GM23338 (cell line): ENCODE measurements around the gene OGFOD2. TPM values are rescaled to one million over a fixed set of nuclear protein-coding genes. Genes with fewer than 3 reads are reported as not detected.

Experiments
- ATAC-seq: fragments of 200-7000 bp; cut with Tn5 transposase; 3 replicates; pipeline ENCODE4 v1.9.1; 2020
- DNase-seq: peaks from one replicate; pipeline ENCODE4 v3.0.0-alpha.2; 2015; ENCODE audit warnings: low spot score
- H2AFZ ChIP-seq: fragments of 200-600 bp; sonication (generic); 2 replicates; pipeline ENCODE4 v1.8.0; 2016; ENCODE audit warnings: antibody characterized with exemption, mild to moderate bottlenecking, moderate library complexity
- H3F3A ChIP-seq: fragments of 200-600 bp; sonication (generic); replicated peaks from 2 replicates; pipeline ENCODE4 v1.8.0; 2017; ENCODE audit warnings: antibody characterized with exemption, mixed run types, low read depth
- H3K27ac ChIP-seq: fragments of 200-600 bp; sonication (generic); 2 replicates; pipeline ENCODE4 v1.6.1; 2016; ENCODE audit warnings: low read depth
- H3K27me3 ChIP-seq: fragments of 200-600 bp; sonication (generic); 2 replicates; pipeline ENCODE4 v1.8.0; 2016; ENCODE audit warnings: mild to moderate bottlenecking, mixed run types, moderate library complexity; ENCODE audit not compliant: insufficient read depth
- H3K36me3 ChIP-seq: fragments of 200-600 bp; sonication (generic); 2 replicates; pipeline ENCODE4 v1.8.0; 2016; ENCODE audit warnings: mild to moderate bottlenecking; ENCODE audit not compliant: insufficient read depth
- H3K4me1 ChIP-seq: fragments of 200-600 bp; sonication (generic); 2 replicates; pipeline ENCODE4 v1.8.0; 2016; ENCODE audit warnings: mild to moderate bottlenecking, moderate library complexity; ENCODE audit not compliant: insufficient read depth
- H3K4me2 ChIP-seq: fragments of 200-600 bp; sonication (generic); 2 replicates; pipeline ENCODE4 v1.7.1; 2017; ENCODE audit warnings: mixed run types
- H3K4me3 ChIP-seq: fragments of 200-600 bp; sonication (generic); 2 replicates; pipeline ENCODE4 v1.6.1; 2016; ENCODE audit warnings: mixed run types
- H3K79me2 ChIP-seq: fragments of 200-600 bp; sonication (generic); replicated peaks from 2 replicates; pipeline ENCODE4 v1.8.0; 2017; ENCODE audit warnings: mild to moderate bottlenecking; ENCODE audit not compliant: insufficient read depth
- H3K9me2 ChIP-seq: fragments of 200-600 bp; sonication (generic); 2 replicates; pipeline ENCODE4 v1.8.0; 2017; ENCODE audit not compliant: insufficient read depth
- H4K20me1 ChIP-seq: fragments of 200-600 bp; sonication (generic); replicated peaks from 2 replicates; pipeline ENCODE4 v1.8.0; 2017; ENCODE audit warnings: mild to moderate bottlenecking; ENCODE audit not compliant: insufficient read depth
- H3K27ac Mint-ChIP-seq: 2 replicates; pipeline ENCODE4 v1.8.0; 2020; ENCODE audit warnings: inconsistent platforms, mild to moderate bottlenecking, moderate library complexity, mixed read lengths
- H3K27me3 Mint-ChIP-seq: 3 replicates; pipeline ENCODE4 v1.8.0; 2022; ENCODE audit warnings: low read depth, mild to moderate bottlenecking, moderate library complexity, mixed read lengths, inconsistent platforms; ENCODE audit not compliant: insufficient read depth, poor library complexity
- H3K36me3 Mint-ChIP-seq: 3 replicates; pipeline ENCODE4 v1.8.0; 2021; ENCODE audit warnings: low read depth, mild to moderate bottlenecking, inconsistent platforms, moderate library complexity, mixed read lengths
- H3K4me1 Mint-ChIP-seq: 3 replicates; pipeline ENCODE4 v1.8.0; 2020; ENCODE audit warnings: mild to moderate bottlenecking, inconsistent platforms, mixed read lengths
- H3K4me3 Mint-ChIP-seq: 3 replicates; pipeline ENCODE4 v1.8.0; 2021; ENCODE audit warnings: moderate library complexity, mild to moderate bottlenecking, inconsistent platforms, mixed read lengths
- H3K9me3 Mint-ChIP-seq: 3 replicates; pipeline ENCODE4 v1.8.0; 2020; ENCODE audit warnings: moderate library complexity, mild to moderate bottlenecking, inconsistent platforms, mixed read lengths
- CREB1 ChIP-seq: fragments of 250-450 bp; sonication (Bioruptor Pico); IDR thresholded peaks from 2 replicates; pipeline ENCODE4 v1.5.0; 2020; ENCODE audit warnings: low read depth, mild to moderate bottlenecking, moderate library complexity
- EZH2phosphoT487 ChIP-seq: fragments of 200-600 bp; sonication (generic); IDR thresholded peaks from one replicate; pipeline ENCODE4 v1.8.1; 2018; ENCODE audit warnings: antibody characterized with exemption; ENCODE audit not compliant: unreplicated experiment
- NANOG ChIP-seq: IDR thresholded peaks from 2 replicates; pipeline ENCODE4 v1.6.1; 2016; ENCODE audit warnings: antibody characterized with exemption, borderline replicate concordance
- REST ChIP-seq: IDR thresholded peaks from one replicate; pipeline ENCODE4 v1.6.1; 2018; ENCODE audit warnings: antibody characterized with exemption; ENCODE audit not compliant: unreplicated experiment
- STAT1 ChIP-seq: IDR thresholded peaks from one replicate; pipeline ENCODE4 v1.6.1; 2016; ENCODE audit warnings: antibody characterized with exemption; ENCODE audit not compliant: unreplicated experiment
- ZNF114 ChIP-seq: fragments of 250-450 bp; sonication (Bioruptor Pico); IDR thresholded peaks from 2 replicates; pipeline ENCODE4 v1.5.0; 2020; ENCODE audit warnings: mild to moderate bottlenecking, moderate library complexity
- ZNF331 ChIP-seq: fragments of 250-450 bp; sonication (Bioruptor Pico); IDR thresholded peaks from 2 replicates; pipeline ENCODE4 v1.5.0; 2020; ENCODE audit warnings: low read depth, mild to moderate bottlenecking, moderate library complexity
- polyA plus RNA-seq: library from polyadenylated mRNA; unstranded; fragments of >200 nt; fragmentation: Nextera tagmentation; extraction: Ambion mirVana; gene quantifications from 2 replicates; pipeline ENCODE4 v1.2.1, GENCODE V29; 2016
- total RNA-seq: library from RNA; depleted of rRNA; stranded (reverse); fragments of >200 nt; shearing (Covaris generic); gene quantifications from 2 replicates; pipeline ENCODE4 v1.2.3, GENCODE V29; 2014
- TF ChIP-seq, protein P1 (sequence below): fragments of 250-450 bp; sonication (Bioruptor Pico); IDR thresholded peaks from 2 replicates; pipeline ENCODE4 v1.5.0; 2020; ENCODE audit warnings: mild to moderate bottlenecking, moderate library complexity

OGFOD2 gene
- total and polyA plus RNA-seq, 2 experiments from 2014 or later: 13.1 to 16.1 TPM

DNA sequence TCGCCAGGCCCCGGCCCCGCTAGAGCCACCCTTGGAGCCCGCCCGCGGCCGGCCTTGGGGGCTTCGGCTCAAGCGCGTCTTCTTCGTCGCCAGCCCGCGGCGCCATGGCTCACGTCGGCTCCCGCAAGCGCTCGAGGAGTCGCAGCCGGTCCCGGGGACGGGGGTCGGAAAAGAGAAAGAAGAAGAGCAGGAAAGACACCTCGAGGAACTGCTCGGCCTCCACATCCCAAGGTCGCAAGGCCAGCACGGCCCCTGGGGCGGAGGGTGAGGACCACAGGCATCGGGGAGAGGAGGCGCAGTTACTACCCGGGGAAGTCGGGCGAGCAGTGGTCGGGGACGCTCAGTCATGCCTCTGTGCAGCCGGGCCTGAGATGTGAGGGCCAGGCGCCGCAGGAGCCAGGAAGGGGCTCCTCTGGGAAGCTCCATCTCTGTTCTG, 6.0 kb downstream of the OGFOD2 start (continued):
- TF ChIP-seq, protein P1, sequence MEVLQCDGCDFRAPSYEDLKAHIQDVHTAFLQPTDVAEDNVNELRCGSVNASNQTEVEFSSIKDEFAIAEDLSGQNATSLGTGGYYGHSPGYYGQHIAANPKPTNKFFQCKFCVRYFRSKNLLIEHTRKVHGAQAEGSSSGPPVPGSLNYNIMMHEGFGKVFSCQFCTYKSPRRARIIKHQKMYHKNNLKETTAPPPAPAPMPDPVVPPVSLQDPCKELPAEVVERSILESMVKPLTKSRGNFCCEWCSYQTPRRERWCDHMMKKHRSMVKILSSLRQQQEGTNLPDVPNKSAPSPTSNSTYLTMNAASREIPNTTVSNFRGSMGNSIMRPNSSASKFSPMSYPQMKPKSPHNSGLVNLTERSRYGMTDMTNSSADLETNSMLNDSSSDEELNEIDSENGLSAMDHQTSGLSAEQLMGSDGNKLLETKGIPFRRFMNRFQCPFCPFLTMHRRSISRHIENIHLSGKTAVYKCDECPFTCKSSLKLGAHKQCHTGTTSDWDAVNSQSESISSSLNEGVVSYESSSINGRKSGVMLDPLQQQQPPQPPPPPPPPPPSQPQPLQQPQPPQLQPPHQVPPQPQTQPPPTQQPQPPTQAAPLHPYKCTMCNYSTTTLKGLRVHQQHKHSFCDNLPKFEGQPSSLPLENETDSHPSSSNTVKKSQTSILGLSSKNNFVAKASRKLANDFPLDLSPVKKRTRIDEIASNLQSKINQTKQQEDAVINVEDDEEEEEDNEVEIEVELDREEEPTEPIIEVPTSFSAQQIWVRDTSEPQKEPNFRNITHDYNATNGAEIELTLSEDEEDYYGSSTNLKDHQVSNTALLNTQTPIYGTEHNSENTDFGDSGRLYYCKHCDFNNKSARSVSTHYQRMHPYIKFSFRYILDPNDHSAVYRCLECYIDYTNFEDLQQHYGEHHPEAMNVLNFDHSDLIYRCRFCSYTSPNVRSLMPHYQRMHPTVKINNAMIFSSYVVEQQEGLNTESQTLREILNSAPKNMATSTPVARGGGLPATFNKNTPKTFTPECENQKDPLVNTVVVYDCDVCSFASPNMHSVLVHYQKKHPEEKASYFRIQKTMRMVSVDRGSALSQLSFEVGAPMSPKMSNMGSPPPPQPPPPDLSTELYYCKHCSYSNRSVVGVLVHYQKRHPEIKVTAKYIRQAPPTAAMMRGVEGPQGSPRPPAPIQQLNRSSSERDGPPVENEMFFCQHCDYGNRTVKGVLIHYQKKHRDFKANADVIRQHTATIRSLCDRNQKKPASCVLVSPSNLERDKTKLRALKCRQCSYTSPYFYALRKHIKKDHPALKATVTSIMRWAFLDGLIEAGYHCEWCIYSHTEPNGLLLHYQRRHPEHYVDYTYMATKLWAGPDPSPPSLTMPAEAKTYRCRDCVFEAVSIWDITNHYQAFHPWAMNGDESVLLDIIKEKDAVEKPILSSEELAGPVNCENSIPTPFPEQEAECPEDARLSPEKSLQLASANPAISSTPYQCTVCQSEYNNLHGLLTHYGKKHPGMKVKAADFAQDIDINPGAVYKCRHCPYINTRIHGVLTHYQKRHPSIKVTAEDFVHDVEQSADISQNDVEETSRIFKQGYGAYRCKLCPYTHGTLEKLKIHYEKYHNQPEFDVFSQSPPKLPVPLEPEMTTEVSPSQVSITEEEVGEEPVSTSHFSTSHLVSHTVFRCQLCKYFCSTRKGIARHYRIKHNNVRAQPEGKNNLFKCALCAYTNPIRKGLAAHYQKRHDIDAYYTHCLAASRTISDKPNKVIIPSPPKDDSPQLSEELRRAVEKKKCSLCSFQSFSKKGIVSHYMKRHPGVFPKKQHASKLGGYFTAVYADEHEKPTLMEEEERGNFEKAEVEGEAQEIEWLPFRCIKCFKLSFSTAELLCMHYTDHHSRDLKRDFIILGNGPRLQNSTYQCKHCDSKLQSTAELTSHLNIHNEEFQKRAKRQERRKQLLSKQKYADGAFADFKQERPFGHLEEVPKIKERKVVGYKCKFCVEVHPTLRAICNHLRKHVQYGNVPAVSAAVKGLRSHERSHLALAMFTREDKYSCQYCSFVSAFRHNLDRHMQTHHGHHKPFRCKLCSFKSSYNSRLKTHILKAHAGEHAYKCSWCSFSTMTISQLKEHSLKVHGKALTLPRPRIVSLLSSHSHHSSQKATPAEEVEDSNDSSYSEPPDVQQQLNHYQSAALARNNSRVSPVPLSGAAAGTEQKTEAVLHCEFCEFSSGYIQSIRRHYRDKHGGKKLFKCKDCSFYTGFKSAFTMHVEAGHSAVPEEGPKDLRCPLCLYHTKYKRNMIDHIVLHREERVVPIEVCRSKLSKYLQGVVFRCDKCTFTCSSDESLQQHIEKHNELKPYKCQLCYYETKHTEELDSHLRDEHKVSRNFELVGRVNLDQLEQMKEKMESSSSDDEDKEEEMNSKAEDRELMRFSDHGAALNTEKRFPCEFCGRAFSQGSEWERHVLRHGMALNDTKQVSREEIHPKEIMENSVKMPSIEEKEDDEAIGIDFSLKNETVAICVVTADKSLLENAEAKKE (CRISPR knock-in tag): no peak
- no peak for TF ChIP-seq CREB1 (CRISPR knock-in tag)

GRCh38 chr12:122981587-122982476, 6.8 kb downstream of the OGFOD2 start:
- H3K27ac ChIP-seq: no peak overlapping the region
- H2AFZ ChIP-seq: no peak overlapping the region
- H3K4me2 ChIP-seq: peak overlapping the region; percentile 96
- no peak for ATAC-seq
- H3K4me3 ChIP-seq: peak overlapping the region; percentile 92
- Mint-ChIP-seq H3K36me3 (no peaks in the 10 kb centered on the region; the same call in 2 of the 3 replicates), H3K9me3 (no peaks in the 10 kb centered on the region), H3K27ac (no peak overlapping the region), H3K27me3 (peaks cover 17% of the 10 kb centered on the region), H3K4me3 (peak overlapping the region; percentile 82), H3K4me1 (peaks cover 21% of the 10 kb centered on the region)
- H4K20me1 ChIP-seq: no peaks in the 10 kb centered on the region; the same call in 1 of the 2 replicates
- no peaks in the 10 kb centered on the region for H3K9me2 ChIP-seq
- H3K36me3 ChIP-seq: no peaks in the 10 kb centered on the region; the same call in 1 of the 2 replicates
- peaks cover 17% of the 10 kb centered on the region; the same call in 1 of the 2 replicates for H3K4me1 ChIP-seq
- no peak for DNase-seq
- H3K79me2 ChIP-seq: peaks cover 10% of the 10 kb centered on the region; the same call in 1 of the 2 replicates
- H3F3A ChIP-seq: no peaks in the 10 kb centered on the region
- no peaks in the 10 kb centered on the region for H3K27me3 ChIP-seq
- TF ChIP-seq NANOG (no peak), ZNF114 (CRISPR knock-in tag) (no peak), REST (no peak), EZH2phosphoT487 (no peak), ZNF331 (CRISPR knock-in tag) (no peak), CREB1 (CRISPR knock-in tag) (no peak), STAT1 (no peak)
